Measurements from ENCODE around the gene LRRC75A. TPM values are rescaled to one million over a fixed set of nuclear protein-coding genes. Genes with fewer than 3 reads are reported as not detected.

The LRRC75A gene
- total RNA-seq, 2 donors from 2014 or later: 2.3 to 3.0 TPM

GRCh38 chr17:16495980-16496819, 4.2 kb upstream of the LRRC75A start:
- no peak for DNase-seq (ENCODE audit: low spot score)
- intact Hi-C loops (cut with DNase I): no loop called here

- no peak for DNase-seq (ENCODE audit: low spot score)
- intact Hi-C loops (cut with DNase I): no loop called here
Measured at GRCh38 chr17:16495561-16495960, 3.6 kb upstream of the LRRC75A start.

DNA sequence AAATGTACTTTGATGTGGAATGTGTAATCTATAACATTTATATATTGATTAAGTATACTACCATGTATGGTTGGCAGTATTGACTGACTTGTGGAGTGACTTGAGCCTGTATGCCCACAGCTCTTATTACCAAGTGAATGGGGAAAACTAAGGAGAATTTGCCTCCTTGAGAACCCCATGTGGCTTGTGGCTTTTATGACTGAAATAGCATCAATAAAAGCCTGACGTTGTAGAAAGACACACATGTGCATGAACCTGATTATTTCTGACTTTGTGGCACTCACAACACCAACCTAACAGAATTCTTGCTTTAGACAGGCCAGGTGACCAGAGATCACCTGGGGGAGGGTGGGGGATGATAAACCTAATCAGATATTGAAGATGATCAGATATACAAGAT, 2.1 kb upstream of the LRRC75A start:
- DNase-seq (ENCODE audit: low spot score): no peak
- intact Hi-C loops (cut with DNase I): no loop called here

DNA sequence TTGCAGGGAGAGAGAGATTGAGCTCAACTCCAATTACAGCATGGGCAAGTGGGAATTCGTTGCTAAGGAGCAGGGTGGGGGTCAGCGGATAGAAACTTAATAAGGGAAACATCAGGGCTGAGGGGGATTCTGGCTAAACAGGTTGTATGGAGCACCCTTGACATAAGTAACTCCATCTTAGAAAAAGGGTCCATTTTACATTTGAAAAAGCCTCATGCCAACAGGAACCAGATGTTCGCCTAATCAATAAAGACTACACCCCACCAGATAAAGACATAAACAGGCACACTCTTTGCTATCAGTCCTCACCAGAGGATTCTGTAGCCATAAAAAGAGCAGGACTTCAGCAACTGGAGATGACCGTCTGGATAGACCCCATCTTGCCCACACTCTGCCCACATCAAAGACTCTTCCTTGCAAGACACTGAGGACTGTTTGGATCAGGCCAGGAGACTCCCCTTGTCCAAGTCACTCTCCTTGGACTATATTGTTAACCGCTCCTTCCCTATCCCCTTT, 1.6 kb upstream of the LRRC75A start:
- intact Hi-C loops (cut with DNase I): no loop called here

GRCh38 chr17:16492613-16493530, 879 bp upstream of the LRRC75A start:
- intact Hi-C loops (cut with DNase I): no loop called here

More for the DNA sequence above, 1.6 kb upstream of the LRRC75A start:
- no peak for DNase-seq (ENCODE audit: low spot score)

GRCh38 chr17:16491131-16491702, 776 bp downstream of the LRRC75A start:
- intact Hi-C loops (cut with DNase I): no loop called here
- no peak for DNase-seq (ENCODE audit: low spot score)

More at GRCh38 chr17:16492613-16493530, 879 bp upstream of the LRRC75A start:
- DNase-seq (ENCODE audit: low spot score): no peak

DNA sequence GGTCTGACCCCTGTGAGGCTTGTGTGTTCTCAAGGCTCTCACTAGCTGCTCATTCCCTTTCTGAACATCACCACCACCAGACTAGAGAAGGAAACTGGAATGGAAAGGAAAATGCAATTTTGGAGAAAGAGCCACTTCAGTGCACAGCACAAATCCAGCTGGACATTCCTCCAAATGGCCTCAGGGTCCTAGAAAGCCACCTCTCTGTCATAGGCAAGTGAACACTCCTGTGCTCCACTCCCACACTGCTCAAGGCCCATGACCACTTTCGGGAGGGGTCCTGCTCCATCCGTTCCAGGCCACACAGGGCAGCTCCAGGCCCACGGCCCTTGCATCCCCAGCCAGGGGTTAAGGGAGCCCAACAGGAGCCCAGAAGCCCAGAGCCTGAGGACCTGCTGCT, 2.6 kb downstream of the LRRC75A start:
- intact Hi-C loops (cut with DNase I): no loop called here
- DNase-seq (ENCODE audit: low spot score): no peak

GRCh38 chr17:16488968-16489337, 3.0 kb downstream of the LRRC75A start:
- intact Hi-C loops (cut with DNase I): no loop called here
- DNase-seq (ENCODE audit: low spot score): no peak

DNA sequence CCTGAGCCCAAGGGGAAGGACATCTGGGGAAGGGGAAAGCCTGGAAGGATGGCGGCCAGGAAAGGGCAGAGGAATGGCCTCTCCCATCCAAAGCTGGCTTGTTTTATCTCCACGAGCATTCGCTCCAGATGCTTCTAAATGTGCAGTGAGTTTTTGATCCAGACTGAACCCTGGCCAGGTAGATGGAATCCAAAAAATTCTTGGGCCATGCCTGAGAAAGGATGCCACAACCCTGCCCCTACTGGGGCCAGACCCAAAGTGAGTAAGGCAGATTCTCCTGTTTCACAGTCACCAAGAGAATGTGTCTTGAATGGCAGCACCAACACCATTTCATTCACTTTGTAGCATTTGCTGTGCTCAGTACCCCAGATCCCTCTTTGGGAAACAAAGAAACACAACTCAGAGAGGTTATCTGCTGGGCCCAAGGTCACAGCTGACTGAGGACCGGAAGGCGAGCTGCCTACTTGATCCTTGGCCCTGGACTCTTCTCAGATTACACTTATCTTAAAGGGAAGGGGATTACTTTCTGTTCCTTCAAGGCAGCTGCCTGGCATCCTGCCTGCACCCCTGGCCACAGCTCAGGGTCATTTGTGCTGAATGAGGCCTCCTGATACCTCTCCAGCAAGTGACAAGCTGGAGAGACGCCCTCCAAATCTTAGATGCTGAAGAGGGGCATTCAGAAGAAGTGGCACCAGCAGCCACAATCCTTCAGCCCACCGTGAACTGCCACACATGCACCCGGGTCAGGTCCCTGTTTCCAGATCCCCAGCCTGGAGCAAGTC, 3.6 kb downstream of the LRRC75A start:
- intact Hi-C loops (cut with DNase I): no loop called here
- DNase-seq (ENCODE audit: low spot score): no peak

GRCh38 chr17:16486373-16487250, 5.4 kb downstream of the LRRC75A start:
- peak; percentile 89 for DNase-seq (ENCODE audit: low spot score)
- intact Hi-C loops (cut with DNase I): no loop called here

- intact Hi-C loops (cut with DNase I): no loop called here
- DNase-seq (ENCODE audit: low spot score): no peak
Measured at GRCh38 chr17:16484445-16485175, 7.4 kb downstream of the LRRC75A start.

DNA sequence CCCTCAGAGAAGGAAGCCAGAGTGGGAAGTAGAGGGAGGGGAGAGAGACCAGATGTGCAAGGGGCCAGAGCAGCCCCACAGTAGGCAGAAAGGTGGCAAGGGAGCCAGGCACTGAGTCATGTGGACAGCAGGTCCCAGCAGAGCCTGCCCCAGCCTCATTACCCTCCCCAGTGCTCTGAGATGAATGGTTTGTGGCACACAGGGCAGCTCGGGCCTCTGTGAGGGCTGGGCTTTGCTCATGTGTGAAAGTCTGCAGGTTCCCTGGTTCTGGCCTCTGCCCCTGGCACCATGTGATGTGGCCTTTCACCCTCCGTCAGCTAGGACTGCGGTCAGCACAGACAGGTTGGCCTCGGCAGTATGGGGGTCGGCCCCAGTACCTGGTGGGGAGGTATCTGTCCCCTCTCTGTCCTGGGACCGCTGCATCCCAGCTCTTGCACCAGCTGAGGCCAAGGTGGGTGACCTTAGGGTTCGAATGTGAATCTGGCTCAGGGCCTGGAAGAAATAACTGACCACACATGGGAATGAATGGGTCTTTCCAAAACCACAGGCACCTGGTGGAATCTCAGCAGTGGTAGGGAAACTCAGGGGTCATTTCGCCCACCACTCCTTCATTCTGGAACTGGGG, 8.9 kb downstream of the LRRC75A start:
- DNase-seq (ENCODE audit: low spot score): no peak
- intact Hi-C loops (cut with DNase I): no loop called here

- DNase-seq (ENCODE audit: low spot score): no peak
- intact Hi-C loops (cut with DNase I): no loop called here
Measured at GRCh38 chr17:16482253-16482652, 9.7 kb downstream of the LRRC75A start.

- DNase-seq (ENCODE audit: low spot score): no peak
- intact Hi-C loops (cut with DNase I): no loop called here
Measured at GRCh38 chr17:16480995-16481394, 11.0 kb downstream of the LRRC75A start.

GRCh38 chr17:16479264-16479663, 12.7 kb downstream of the LRRC75A start:
- intact Hi-C loops (cut with DNase I): no loop called here
- DNase-seq (ENCODE audit: low spot score): no peak

DNA sequence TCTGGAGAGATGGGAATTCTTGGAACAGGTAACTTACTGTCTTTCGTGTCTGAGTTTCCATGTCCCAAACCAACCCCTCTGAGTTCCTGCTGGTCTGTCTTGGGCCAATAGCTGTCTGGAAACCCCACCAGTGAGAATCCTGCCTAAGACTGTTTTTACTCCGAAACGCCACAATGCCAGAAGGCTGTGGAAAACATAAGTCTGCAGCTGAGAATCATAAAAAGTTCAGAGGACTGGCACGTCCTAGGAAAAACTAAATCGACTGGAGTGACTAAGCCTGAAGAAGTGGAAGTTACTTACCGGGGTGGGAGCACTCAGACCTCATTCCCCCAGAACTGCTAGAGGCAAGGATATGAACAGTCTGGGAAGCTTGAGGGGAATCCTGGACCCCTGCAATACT, 13.3 kb downstream of the LRRC75A start:
- intact Hi-C loops (cut with DNase I): no loop called here
- no peak for DNase-seq (ENCODE audit: low spot score)

DNA sequence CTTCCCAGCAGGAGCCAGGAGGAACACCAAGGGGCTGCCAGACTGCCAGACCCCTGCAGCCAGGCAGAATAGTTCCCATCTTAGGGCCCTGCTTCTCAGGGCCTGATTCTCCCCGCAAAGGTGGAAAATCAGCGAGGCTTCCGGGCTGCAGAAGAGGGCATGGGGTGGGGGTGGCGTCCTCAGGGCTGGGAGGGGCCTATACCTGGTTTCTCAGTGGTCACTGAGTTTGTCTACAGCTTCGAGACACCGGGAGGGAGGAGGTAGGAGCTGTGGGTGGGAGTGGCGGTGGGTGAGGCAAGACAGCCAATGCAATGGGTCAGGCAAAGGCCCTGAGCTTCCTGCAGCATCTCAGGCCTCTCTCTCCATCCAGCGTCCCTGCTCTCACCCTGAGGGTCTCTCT, 14.3 kb downstream of the LRRC75A start:
- no peak for DNase-seq (ENCODE audit: low spot score)
- intact Hi-C loops (cut with DNase I): no loop called here

Measured in posterior vena cava (tissue), 2 donors.